Measurements from ENCODE around the gene NDUFS1.

Gene NDUFS1

DNA sequence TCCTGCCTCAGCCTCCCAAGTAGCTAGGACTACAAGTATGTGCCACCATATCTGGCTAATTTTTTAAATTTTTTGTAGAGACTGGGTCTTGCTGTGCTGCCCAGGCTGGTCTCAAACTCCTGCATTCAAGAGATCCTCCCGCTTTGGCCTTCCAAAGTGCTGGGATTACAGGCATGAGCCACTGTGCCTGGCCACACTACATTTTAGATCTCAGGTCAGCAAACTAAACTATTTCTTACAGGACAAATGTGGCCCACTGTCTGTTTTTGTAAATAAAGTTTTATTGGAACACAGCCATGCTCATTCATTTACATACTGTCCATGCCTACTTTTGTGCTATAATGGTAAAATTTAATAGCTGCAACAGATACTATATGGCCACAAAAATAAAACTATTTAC lies 91.0 kb downstream of the NDUFS1 start:
- no peaks in the 10 kb centered on the region for H3K9me3 Mint-ChIP-seq
- H3K27me3 Mint-ChIP-seq: no peaks in the 10 kb centered on the region
- H3K36me3 Mint-ChIP-seq: peaks cover 16% of the 10 kb centered on the region
- no peak overlapping the region for H3K27ac Mint-ChIP-seq
- no peak overlapping the region for H3K4me3 Mint-ChIP-seq
- peaks cover 63% of the 10 kb centered on the region for H3K4me1 Mint-ChIP-seq
